ENCODE results near the gene KCNQ1. TPM values are rescaled to one million over a fixed set of nuclear protein-coding genes. Genes with fewer than 3 reads are reported as not detected.

KCNQ1 gene
- total RNA-seq, 1 experiment from 2014 or later = 2.3 TPM

GRCh38 chr11:2406878-2407410 is 37.9 kb upstream of the KCNQ1 start:
- H3K4me1 Mint-ChIP-seq = no peaks in the 10 kb centered on the region
- H3K27ac Mint-ChIP-seq = no peak overlapping the region
- no peaks in the 10 kb centered on the region for H3K79me2 ChIP-seq (ENCODE audit: insufficient read depth, low read length)
- no peak overlapping the region for H3K14ac ChIP-seq (ENCODE audit: insufficient read depth, low read length)
- no peak overlapping the region for H3T11ph ChIP-seq (ENCODE audit: low read length)
- H3K27ac ChIP-seq (ENCODE audit: insufficient read length, low read depth, low read length) = no peak overlapping the region
- H2AK5ac ChIP-seq (ENCODE audit: insufficient read length, low read length) = no peak overlapping the region
- H2BK15ac ChIP-seq (ENCODE audit: low read depth, low read length) = no peak overlapping the region
- no peak overlapping the region for H2BK120ac ChIP-seq (ENCODE audit: low read depth, low read length, poor library complexity, severe bottlenecking)
- H3K9me3 Mint-ChIP-seq = no peaks in the 10 kb centered on the region; a peak in 1 of 5 replicates
- H3K56ac ChIP-seq (ENCODE audit: insufficient read length, low read depth, low read length) = no peak overlapping the region
- H3K4me1 ChIP-seq (ENCODE audit: insufficient read depth, low read length) = no peaks in the 10 kb centered on the region
- H3K18ac ChIP-seq (ENCODE audit: insufficient read length, low read depth, low read length) = no peak overlapping the region
- H2BK20ac ChIP-seq (ENCODE audit: low read depth, low read length, poor library complexity, severe bottlenecking) = no peak overlapping the region
- no peak overlapping the region for H3K4me2 ChIP-seq (ENCODE audit: insufficient read depth, insufficient read length, low read length)
- no peaks in the 10 kb centered on the region for H3K79me1 ChIP-seq (ENCODE audit: insufficient read depth, low read depth, low read length, poor library complexity, severe bottlenecking)
- H4K5ac ChIP-seq (ENCODE audit: insufficient read length, low read depth, low read length) = no peak overlapping the region
- H3K4ac ChIP-seq (ENCODE audit: low read depth, low read length) = no peak overlapping the region
- H3K9me3 ChIP-seq (ENCODE audit: control insufficient read depth, low read depth, low read length) = no peaks in the 10 kb centered on the region
- H2AFZ ChIP-seq (ENCODE audit: low read length) = no peak overlapping the region
- TF ChIP-seq, protein P1, sequence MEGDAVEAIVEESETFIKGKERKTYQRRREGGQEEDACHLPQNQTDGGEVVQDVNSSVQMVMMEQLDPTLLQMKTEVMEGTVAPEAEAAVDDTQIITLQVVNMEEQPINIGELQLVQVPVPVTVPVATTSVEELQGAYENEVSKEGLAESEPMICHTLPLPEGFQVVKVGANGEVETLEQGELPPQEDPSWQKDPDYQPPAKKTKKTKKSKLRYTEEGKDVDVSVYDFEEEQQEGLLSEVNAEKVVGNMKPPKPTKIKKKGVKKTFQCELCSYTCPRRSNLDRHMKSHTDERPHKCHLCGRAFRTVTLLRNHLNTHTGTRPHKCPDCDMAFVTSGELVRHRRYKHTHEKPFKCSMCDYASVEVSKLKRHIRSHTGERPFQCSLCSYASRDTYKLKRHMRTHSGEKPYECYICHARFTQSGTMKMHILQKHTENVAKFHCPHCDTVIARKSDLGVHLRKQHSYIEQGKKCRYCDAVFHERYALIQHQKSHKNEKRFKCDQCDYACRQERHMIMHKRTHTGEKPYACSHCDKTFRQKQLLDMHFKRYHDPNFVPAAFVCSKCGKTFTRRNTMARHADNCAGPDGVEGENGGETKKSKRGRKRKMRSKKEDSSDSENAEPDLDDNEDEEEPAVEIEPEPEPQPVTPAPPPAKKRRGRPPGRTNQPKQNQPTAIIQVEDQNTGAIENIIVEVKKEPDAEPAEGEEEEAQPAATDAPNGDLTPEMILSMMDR (conservative IDR thresholded peaks at IDR 0.05) = no peak
- no peak overlapping the region for H2BK12ac ChIP-seq (ENCODE audit: insufficient read length, low read depth, low read length)
- H2BK5ac ChIP-seq (ENCODE audit: insufficient read length, low read length) = no peak overlapping the region
- H3K4me3 Mint-ChIP-seq = no peak overlapping the region
- H3K9ac ChIP-seq (ENCODE audit: extremely low read depth, insufficient read length, low read length) = no peak overlapping the region
- no CpG with 5 or more reads among the region's 24 CpGs for WGBS (ENCODE audit: extremely low coverage, insufficient read length, low lambda C conversion rate)
- no peak for DNase-seq
- H3K36me3 Mint-ChIP-seq (ENCODE audit: insufficient read depth in 1 of 3, low read depth in 3 of 3) = peaks cover 0 to 17% (median 12%) of the 10 kb centered on the region in 3 experiments; a peak in 5 of 7 replicates
- peaks cover 7% of the 10 kb centered on the region for H3K27me3 Mint-ChIP-seq (ENCODE audit: low read depth)
- H3K27me3 ChIP-seq (ENCODE audit: insufficient read depth, low read length) = no peaks in the 10 kb centered on the region
- H4K91ac ChIP-seq (ENCODE audit: insufficient read length, low read depth, low read length) = no peak overlapping the region
- no peak overlapping the region for H4K8ac ChIP-seq (replicated peaks; ENCODE audit: insufficient read length, low read depth, low read length)
- no peaks in the 10 kb centered on the region for H3K23me2 ChIP-seq (ENCODE audit: insufficient read length, low read depth, low read length, poor library complexity, severe bottlenecking)
- H4K20me1 ChIP-seq (ENCODE audit: control insufficient read depth, insufficient read depth, insufficient read length) = no peaks in the 10 kb centered on the region
- no peak overlapping the region for H3K23ac ChIP-seq (ENCODE audit: insufficient read length, low read depth, low read length)

Measured in H9 (cell line).